Measurements from ENCODE around the gene UBR1. TPM values are rescaled to one million over a fixed set of nuclear protein-coding genes. Genes with fewer than 3 reads are reported as not detected.

UBR1 gene
- total RNA-seq, 2 experiments from 2014 or later: 19.8 to 33.5 TPM

DNA sequence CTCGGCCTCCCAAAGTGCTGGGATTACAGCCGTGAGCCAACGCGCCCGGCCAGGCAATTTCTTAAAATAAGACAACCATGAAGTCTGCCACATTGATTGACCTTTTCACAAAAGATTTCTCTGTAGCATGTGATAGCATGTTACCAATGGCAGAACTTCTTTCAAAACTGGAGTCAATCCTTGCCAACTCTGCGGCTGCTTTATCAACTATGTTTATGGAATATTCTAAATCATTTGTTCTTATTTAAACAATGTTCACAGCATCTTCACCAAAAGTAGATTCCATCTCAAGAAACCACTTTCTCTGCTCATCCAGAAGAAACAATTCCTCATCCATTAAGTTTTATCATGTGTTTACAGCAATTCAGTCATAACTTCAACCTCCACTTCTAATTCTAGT lies 9.4 kb downstream of the UBR1 start:
- DNase-seq (ENCODE audit: low spot score): no peak

DNA sequence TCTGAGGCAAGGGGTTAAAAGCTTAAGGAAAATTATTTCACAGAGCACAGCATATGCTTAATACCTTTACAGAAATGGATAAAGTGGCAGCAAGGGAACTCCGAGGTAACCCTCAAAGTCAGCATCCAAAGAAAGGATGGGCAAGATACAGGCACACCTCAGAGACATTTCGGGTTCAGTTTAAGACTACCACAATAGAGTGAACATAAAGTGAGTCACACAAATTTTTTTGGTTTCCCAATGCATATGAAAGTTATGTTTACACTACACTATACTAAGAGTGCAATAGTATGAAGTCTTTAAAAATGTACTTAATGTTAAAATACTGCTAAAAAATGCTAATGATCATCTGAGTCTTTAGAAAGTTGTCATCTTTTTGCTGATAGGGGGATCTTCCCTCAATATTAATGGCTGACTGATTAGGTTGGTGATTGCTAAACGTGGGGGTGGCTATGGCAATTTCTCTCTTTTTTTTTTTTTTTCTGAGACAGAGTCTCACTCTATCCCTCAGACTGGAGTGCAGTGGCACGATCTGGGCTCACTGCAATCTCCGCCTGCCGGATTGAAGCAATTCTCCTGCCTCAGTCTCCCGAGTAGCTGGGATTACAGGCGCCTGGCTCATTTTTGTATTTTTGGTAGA lies 10.0 kb downstream of the UBR1 start:
- Histone ChIP-seq H4K20me1 (ENCODE audit: insufficient read depth, low read length) (0 out of 2 replicates have a peak, but pooled peaks cover 8% of the 10 kb centered on the region), H2AFZ (ENCODE audit: low read length) (no peak overlapping the region), H3K79me2 (ENCODE audit: insufficient read depth, low read depth, low read length) (peaks cover 62% of the 10 kb centered on the region), H3K4me3 (ENCODE audit: low read depth, low read length, poor library complexity, severe bottlenecking) (no peak overlapping the region), H3K4me1 (ENCODE audit: insufficient read depth, low read length, poor library complexity, severe bottlenecking) (no peaks in the 10 kb centered on the region), H3K4me2 (ENCODE audit: low read length) (no peak overlapping the region), H3K27ac (ENCODE audit: low read depth, low read length, poor library complexity, severe bottlenecking) (no peak overlapping the region), H3K9me2 (ENCODE audit: insufficient read depth, low read length) (no peaks in the 10 kb centered on the region), H3K9me3 (ENCODE audit: low read length) (no peaks in the 10 kb centered on the region), H3K36me3 (ENCODE audit: insufficient read depth, low read length) (peaks cover 74% of the 10 kb centered on the region)
- no TSS peak for BruUV-seq (replicated peaks)
- intact Hi-C loops (cut with micrococcal nuclease; ENCODE audit: unreplicated experiment): loop anchor here (10.0 kb wide), 1 partner anchor 61 kb away; no protein-coding TSS in a partner anchor
- ChIA-PET POLR2A (interaction anchor here (0.6 to 1.0 kb wide), 3 partner anchors 11 to 240 kb away, joined by 3 to 4 read pairs (median 3); no protein-coding TSS in a partner anchor), CTCF (ENCODE audit: unreplicated experiment) (no interaction called here)
- TF ChIP-seq EZH2phosphoT487 (IDR thresholded peaks at IDR 0.05; ENCODE audit: borderline replicate concordance, low read depth, low read length): no peak
- TF ChIP-seq, protein P1, sequence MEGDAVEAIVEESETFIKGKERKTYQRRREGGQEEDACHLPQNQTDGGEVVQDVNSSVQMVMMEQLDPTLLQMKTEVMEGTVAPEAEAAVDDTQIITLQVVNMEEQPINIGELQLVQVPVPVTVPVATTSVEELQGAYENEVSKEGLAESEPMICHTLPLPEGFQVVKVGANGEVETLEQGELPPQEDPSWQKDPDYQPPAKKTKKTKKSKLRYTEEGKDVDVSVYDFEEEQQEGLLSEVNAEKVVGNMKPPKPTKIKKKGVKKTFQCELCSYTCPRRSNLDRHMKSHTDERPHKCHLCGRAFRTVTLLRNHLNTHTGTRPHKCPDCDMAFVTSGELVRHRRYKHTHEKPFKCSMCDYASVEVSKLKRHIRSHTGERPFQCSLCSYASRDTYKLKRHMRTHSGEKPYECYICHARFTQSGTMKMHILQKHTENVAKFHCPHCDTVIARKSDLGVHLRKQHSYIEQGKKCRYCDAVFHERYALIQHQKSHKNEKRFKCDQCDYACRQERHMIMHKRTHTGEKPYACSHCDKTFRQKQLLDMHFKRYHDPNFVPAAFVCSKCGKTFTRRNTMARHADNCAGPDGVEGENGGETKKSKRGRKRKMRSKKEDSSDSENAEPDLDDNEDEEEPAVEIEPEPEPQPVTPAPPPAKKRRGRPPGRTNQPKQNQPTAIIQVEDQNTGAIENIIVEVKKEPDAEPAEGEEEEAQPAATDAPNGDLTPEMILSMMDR (conservative IDR thresholded peaks at IDR 0.05; ENCODE audit: low read length): no peak
- no peak for DNase-seq (ENCODE audit: low spot score)

More for the DNA sequence above, 9.4 kb downstream of the UBR1 start:
- H3K27ac ChIP-seq (ENCODE audit: low read depth, low read length, poor library complexity, severe bottlenecking): no peak overlapping the region
- H3K36me3 ChIP-seq (ENCODE audit: insufficient read depth, low read length): peaks cover 75% of the 10 kb centered on the region
- POLR2A ChIA-PET: interaction anchor here (0.6 to 0.7 kb wide), 2 partner anchors 10 to 229 kb away, joined by 3 read pairs; no protein-coding TSS in a partner anchor
- CTCF ChIA-PET (ENCODE audit: unreplicated experiment): no interaction called here
- H3K9me3 ChIP-seq (ENCODE audit: low read length): no peaks in the 10 kb centered on the region
- TF ChIP-seq EZH2phosphoT487 (IDR thresholded peaks at IDR 0.05; ENCODE audit: borderline replicate concordance, low read depth, low read length): no peak
- TF ChIP-seq, protein P1 (conservative IDR thresholded peaks at IDR 0.05; ENCODE audit: low read length): no peak
- H3K4me1 ChIP-seq (ENCODE audit: insufficient read depth, low read length, poor library complexity, severe bottlenecking): no peaks in the 10 kb centered on the region
- no peak overlapping the region for H3K4me3 ChIP-seq (ENCODE audit: low read depth, low read length, poor library complexity, severe bottlenecking)
- H3K4me2 ChIP-seq (ENCODE audit: low read length): no peak overlapping the region
- H2AFZ ChIP-seq (ENCODE audit: low read length): no peak overlapping the region
- H3K79me2 ChIP-seq (ENCODE audit: insufficient read depth, low read depth, low read length): peaks cover 62% of the 10 kb centered on the region
- intact Hi-C loops (cut with micrococcal nuclease; ENCODE audit: unreplicated experiment): loop anchor here (10.0 kb wide), 1 partner anchor 62 kb away; no protein-coding TSS in a partner anchor
- H4K20me1 ChIP-seq (ENCODE audit: insufficient read depth, low read length): 0 out of 2 replicates have a peak, but pooled peaks cover 8% of the 10 kb centered on the region
- H3K9me2 ChIP-seq (ENCODE audit: insufficient read depth, low read length): no peaks in the 10 kb centered on the region
- BruUV-seq (replicated peaks): no TSS peak

DNA sequence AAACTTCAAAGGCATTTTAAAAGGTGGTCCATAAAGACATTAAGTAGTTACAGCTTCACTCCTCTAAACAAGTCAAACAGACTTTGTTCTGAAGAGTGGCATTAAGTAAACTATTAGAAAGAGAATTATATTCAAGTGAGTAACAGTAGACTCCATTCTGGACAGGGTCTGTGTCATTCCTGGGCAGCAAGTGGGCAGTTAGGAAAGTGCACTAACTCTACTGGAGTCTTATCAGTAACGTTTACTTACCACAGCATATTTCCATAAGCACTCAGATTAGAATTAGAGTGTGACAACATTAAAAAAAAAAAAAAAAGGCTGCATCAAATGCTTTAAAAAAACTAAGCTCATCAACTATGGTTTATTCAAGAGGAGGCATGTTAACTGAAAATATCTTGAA lies 10.6 kb downstream of the UBR1 start:
- Histone ChIP-seq H3K9me2 (ENCODE audit: insufficient read depth, low read length) (no peaks in the 10 kb centered on the region), H4K20me1 (ENCODE audit: insufficient read depth, low read length) (0 out of 2 replicates have a peak, but pooled peaks cover 8% of the 10 kb centered on the region), H3K4me2 (ENCODE audit: low read length) (no peak overlapping the region), H3K9me3 (ENCODE audit: low read length) (no peaks in the 10 kb centered on the region), H2AFZ (ENCODE audit: low read length) (no peak overlapping the region), H3K36me3 (ENCODE audit: insufficient read depth, low read length) (peaks cover 68% of the 10 kb centered on the region), H3K79me2 (ENCODE audit: insufficient read depth, low read depth, low read length) (peaks cover 66% of the 10 kb centered on the region), H3K4me3 (ENCODE audit: low read depth, low read length, poor library complexity, severe bottlenecking) (no peak overlapping the region), H3K27ac (ENCODE audit: low read depth, low read length, poor library complexity, severe bottlenecking) (no peak overlapping the region), H3K4me1 (ENCODE audit: insufficient read depth, low read length, poor library complexity, severe bottlenecking) (no peaks in the 10 kb centered on the region)
- TF ChIP-seq, protein P1 (conservative IDR thresholded peaks at IDR 0.05; ENCODE audit: low read length): no peak
- TF ChIP-seq EZH2phosphoT487 (IDR thresholded peaks at IDR 0.05; ENCODE audit: borderline replicate concordance, low read depth, low read length): no peak
- CTCF ChIA-PET (ENCODE audit: unreplicated experiment): no interaction called here
- DNase-seq (ENCODE audit: low spot score): no peak
- no TSS peak for BruUV-seq (replicated peaks)
- intact Hi-C loops (cut with micrococcal nuclease; ENCODE audit: unreplicated experiment): loop anchor here (10.0 kb wide), 1 partner anchor 60 kb away; no protein-coding TSS in a partner anchor
- POLR2A ChIA-PET: interaction anchor here (0.6 to 1.0 kb wide), 2 partner anchors 64 to 240 kb away, joined by 3 to 4 read pairs; no protein-coding TSS in a partner anchor

All from OCI-LY7 (cell line).